K562 (cell line): Measurements from ENCODE around the gene IRF8. TPM values are rescaled to one million over a fixed set of nuclear protein-coding genes. Genes with fewer than 3 reads are reported as not detected.

Experiments used
- ATAC-seq: fragments of 200-7000 bp; cut with Tn5 transposase; 3 replicates; pipeline ENCODE4 v1.9.1; 2020; ENCODE audit warnings: moderate library complexity
- BruUV-seq: library from RNA; stranded (reverse); fragments of 400-500 nt; replicated peaks from 2 replicates; lab custom pipeline; 2021; lab: Mats Ljungman, UMichigan
- CTCF ChIA-PET: fragments of 300-600 bp; formaldehyde crosslinking; extraction: SDS; loops from one replicate; lab custom pipeline; 2021; ENCODE audit warnings: low intra/inter-chr PET ratio; lab: Yijun Ruan, JAX
- POLR2A ChIA-PET: fragments of 300-600, 350-650 bp; sonication (Branson Sonifier 250); formaldehyde crosslinking; extraction: SDS; loops from one replicate; lab custom pipeline; 2021; ENCODE audit warnings: antibody characterized with exemption, inconsistent platforms; lab: Yijun Ruan, JAX
- DNase-seq, 4 experiments: peaks; one replicate each; pipeline versions ENCODE4 v3.0.0 to v3.0.0-alpha.2; 2011 to 2018; ENCODE audit warnings: low spot score in 3 of 4, mixed read lengths in 3 of 4; ENCODE audit errors: extremely low read depth in 1 of 4
- FAIRE-seq: peaks from 2 replicates; lab custom pipeline; 2011; peaks lifted over from hg19 to GRCh38; lab: Jason Lieb, UNC
- H2AFZ ChIP-seq: 2 replicates; pipeline ENCODE4 v1.6.0; 2011; ENCODE audit warnings: low read depth, low read length, control low read depth, inconsistent platforms
- H3K27ac ChIP-seq: fragments of 200-600 bp; 3 replicates; pipeline ENCODE4 v1.8.0; 2011; ENCODE audit warnings: low read depth, mild to moderate bottlenecking, control low read depth, inconsistent platforms, low read length, moderate library complexity, mixed read lengths; ENCODE audit errors: extremely low read depth
- H3K27me3 ChIP-seq, 2 experiments: fragments of 300-600 bp in 1 of 2; 2 replicates in 1 of 2; 3 replicates in 1 of 2; pipeline versions ENCODE4 v1.6.0 to v1.8.0; 2011; ENCODE audit warnings: inconsistent platforms in 2 of 2, low read length in 2 of 2, mild to moderate bottlenecking in 1 of 2, mixed read lengths in 1 of 2, moderate library complexity in 1 of 2; ENCODE audit not compliant: control insufficient read depth in 2 of 2, insufficient read depth in 2 of 2
- H3K36me3 ChIP-seq: fragments of 300-600 bp; 3 replicates; pipeline ENCODE4 v1.8.0; 2011; ENCODE audit warnings: mild to moderate bottlenecking, low read length, inconsistent platforms; ENCODE audit not compliant: control insufficient read depth, insufficient read depth
- H3K4me1 ChIP-seq, 2 experiments: fragments of 200-600 bp in 1 of 2; replicated peaks in 1 of 2; 2 replicates in 1 of 2; 3 replicates in 1 of 2; pipeline versions ENCODE4 v1.5.1 to v1.8.0; 2011; ENCODE audit warnings: inconsistent platforms in 2 of 2, low read length in 2 of 2, mild to moderate bottlenecking in 1 of 2, mixed read lengths in 1 of 2, moderate library complexity in 1 of 2; ENCODE audit not compliant: control insufficient read depth in 2 of 2, insufficient read depth in 2 of 2
- H3K4me2 ChIP-seq: 2 replicates; pipeline ENCODE4 v1.6.1; 2011; ENCODE audit warnings: low read length, control low read depth, inconsistent platforms, mixed read lengths; ENCODE audit not compliant: insufficient read depth
- H3K4me3 ChIP-seq: fragments of 200-600 bp; sonication (generic), shearing (Covaris generic); 2 replicates; pipeline ENCODE4 v1.5.1; 2016; ENCODE audit warnings: control low read depth, inconsistent platforms
- H3K79me2 ChIP-seq: fragments of 200-600 bp; 3 replicates; pipeline ENCODE4 v1.8.0; 2011; ENCODE audit warnings: low read length, inconsistent platforms; ENCODE audit not compliant: control insufficient read depth, insufficient read depth
- H3K9ac ChIP-seq, 2 experiments: 2 replicates each; pipeline versions ENCODE4 v1.6.0 to v1.6.1; 2011; ENCODE audit warnings: low read depth in 2 of 2, low read length in 2 of 2, control low read depth in 1 of 2, inconsistent platforms in 1 of 2, mild to moderate bottlenecking in 1 of 2, mixed read lengths in 1 of 2; ENCODE audit not compliant: insufficient read depth in 1 of 2
- H3K9me1 ChIP-seq: one replicate; pipeline ENCODE4 v1.6.0; 2011; ENCODE audit warnings: inconsistent platforms, mild to moderate bottlenecking, low read length, moderate library complexity; ENCODE audit not compliant: control insufficient read depth, insufficient read depth
- H3K9me3 ChIP-seq: replicated peaks from 2 replicates; pipeline ENCODE4 v1.5.1; 2011; ENCODE audit warnings: low read depth, low read length, inconsistent platforms; ENCODE audit not compliant: control insufficient read depth, insufficient read depth
- H4K20me1 ChIP-seq: replicated peaks from 2 replicates; pipeline ENCODE4 v1.6.1; 2011; ENCODE audit warnings: low read length, inconsistent platforms, mixed read lengths; ENCODE audit not compliant: control insufficient read depth, insufficient read depth
- CBX1 ChIP-seq: sonication (generic); IDR thresholded peaks from 2 replicates; pipeline ENCODE4 v1.6.1; 2016; ENCODE audit warnings: antibody characterized with exemption, low read depth, mild to moderate bottlenecking
- CHD4 ChIP-seq: fragments of 200-600 bp; sonication (generic); IDR thresholded peaks from 3 replicates; pipeline ENCODE4 v1.6.1; 2012; ENCODE audit warnings: low read depth, mild to moderate bottlenecking, mixed read lengths, low read length, inconsistent platforms; ENCODE audit not compliant: insufficient read depth, insufficient replicate concordance, poor library complexity, severe bottlenecking
- POU5F1 ChIP-seq: fragments of 150-350 bp; IDR thresholded peaks from 2 replicates; pipeline ENCODE4 v1.6.1; 2014; ENCODE audit warnings: borderline replicate concordance, low read length, low read depth, mild to moderate bottlenecking; ENCODE audit not compliant: partially characterized antibody
- ZHX1 ChIP-seq: fragments of 150-350 bp; conservative IDR thresholded peaks from 2 replicates; pipeline ENCODE4 v1.6.1; 2014; ENCODE audit warnings: low read length
- WGBS: fragments of 100-300 bp; shearing (Covaris generic); methylation state at CpG from one replicate; pipeline ENCODE4 v1.1.6; 2016; ENCODE audit warnings: low coverage, mixed read lengths; ENCODE audit not compliant: insufficient coverage; ENCODE audit errors: missing lambda C conversion rate; 5-methylcytosine and 5-hydroxymethylcytosine counted together
- in situ Hi-C: fragments of 300-500 bp; cut with MboI; formaldehyde crosslinking; loops from 4 replicates; pipeline ENCODE4 v1.15.0; 2018; ENCODE audit warnings: inconsistent platforms, mixed read lengths
- intact Hi-C: fragments of 100-400 bp; cut with micrococcal nuclease; formaldehyde crosslinking; loops from 2 replicates; pipeline ENCODE4 v1.14.2; 2022
- polyA plus RNA-seq, 8 experiments: library from polyadenylated mRNA; depleted of rRNA in 4 of 8; stranded (reverse) in 5 of 8; unstranded in 3 of 8; fragments of >200 nt; fragmentation: Nextera tagmentation in 2 of 8; fragmentation: Illumina TruSeq in 1 of 8; extraction: Ambion mirVana in 2 of 8; extraction: Trizol in 1 of 8; gene quantifications; 2 replicates each; pipeline versions ENCODE4 v1.2.1 to v1.2.3, GENCODE V29; 2011 to 2014; ENCODE audit warnings: inconsistent platforms in 1 of 8, missing spikeins in 1 of 8
- total RNA-seq, 7 experiments: library from RNA; depleted of rRNA in 6 of 7; stranded (reverse); fragments of >200 nt in 6 of 7; fragmentation: Illumina TruSeq in 2 of 7; extraction: Trizol in 2 of 7; gene quantifications; 2 replicates each; pipeline versions ENCODE4 v1.2.1 to v1.2.3, GENCODE V29; 2011 to 2021; ENCODE audit warnings: low replicate concordance in 1 of 7
- TF ChIP-seq, protein P1 (sequence below), 3 experiments: IDR thresholded peaks in 2 of 3; conservative IDR thresholded peaks in 1 of 3; 2 replicates each; pipeline ENCODE4 v1.5.1; 2011 to 2012; ENCODE audit warnings: low read length in 3 of 3, mild to moderate bottlenecking in 3 of 3, control low read depth in 2 of 3, improper control_type of control experiment in 1 of 3, inconsistent platforms in 1 of 3, low read depth in 1 of 3, mixed read lengths in 1 of 3, moderate library complexity in 1 of 3; ENCODE audit not compliant: insufficient read depth in 2 of 3

IRF8 gene
- total and polyA plus RNA-seq, 9 of the 15 experiments (the other 6 are each of a cell fraction or from before 2014, with no cell fraction given) = 0.01 to 0.98 TPM; not detected in 7

- DNase-seq = peak in 2 of 4 experiments; percentile 20 to 23
- Histone ChIP-seq H3K4me1 (peaks cover 4 to 19% of the 10 kb centered on the region in 2 experiments; a peak in 3 of 5 replicates), H2AFZ (no peak overlapping the region), H3K4me3 (no peak overlapping the region), H3K79me2 (no peaks in the 10 kb centered on the region)
- TF ChIP-seq, protein P1, sequence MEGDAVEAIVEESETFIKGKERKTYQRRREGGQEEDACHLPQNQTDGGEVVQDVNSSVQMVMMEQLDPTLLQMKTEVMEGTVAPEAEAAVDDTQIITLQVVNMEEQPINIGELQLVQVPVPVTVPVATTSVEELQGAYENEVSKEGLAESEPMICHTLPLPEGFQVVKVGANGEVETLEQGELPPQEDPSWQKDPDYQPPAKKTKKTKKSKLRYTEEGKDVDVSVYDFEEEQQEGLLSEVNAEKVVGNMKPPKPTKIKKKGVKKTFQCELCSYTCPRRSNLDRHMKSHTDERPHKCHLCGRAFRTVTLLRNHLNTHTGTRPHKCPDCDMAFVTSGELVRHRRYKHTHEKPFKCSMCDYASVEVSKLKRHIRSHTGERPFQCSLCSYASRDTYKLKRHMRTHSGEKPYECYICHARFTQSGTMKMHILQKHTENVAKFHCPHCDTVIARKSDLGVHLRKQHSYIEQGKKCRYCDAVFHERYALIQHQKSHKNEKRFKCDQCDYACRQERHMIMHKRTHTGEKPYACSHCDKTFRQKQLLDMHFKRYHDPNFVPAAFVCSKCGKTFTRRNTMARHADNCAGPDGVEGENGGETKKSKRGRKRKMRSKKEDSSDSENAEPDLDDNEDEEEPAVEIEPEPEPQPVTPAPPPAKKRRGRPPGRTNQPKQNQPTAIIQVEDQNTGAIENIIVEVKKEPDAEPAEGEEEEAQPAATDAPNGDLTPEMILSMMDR (IDR thresholded peaks at IDR 0.05 in 2 of 3, conservative IDR thresholded peaks at IDR 0.05 in 1 of 3; ENCODE audit: insufficient read depth in 2 of 3, low read depth in 1 of 3, low read length in 3 of 3) = peak in 1 of 3 experiments; percentile 48; a peak in 2 of 6 replicates
- no peak for TF ChIP-seq ZHX1
- peak; percentile 83 for TF ChIP-seq CHD4
- TF ChIP-seq POU5F1 = no peak
- peak; percentile 72; the same call in 1 of the 2 replicates for TF ChIP-seq CBX1
- TF ChIP-seq, all 486 proteins: peak for 3
- Histone ChIP-seq H3K9me1 (no peaks in the 10 kb centered on the region), H4K20me1 (peaks cover 4% of the 10 kb centered on the region), H3K27ac (no peak overlapping the region), H3K27me3 (peaks cover 49 to 86% of the 10 kb centered on the region in 2 experiments), H3K4me2 (no peak overlapping the region), H3K36me3 (no peaks in the 10 kb centered on the region), H3K9ac (no peak overlapping the region), H3K9me3 (no peaks in the 10 kb centered on the region)
- FAIRE-seq (no peak), ATAC-seq (no peak)
- no TSS peak for BruUV-seq
- intact Hi-C loops (no loop called here), in situ Hi-C loops (no loop called here)
- 15% methylated on average over 6 of the region's 6 CpGs for WGBS
- ChIA-PET CTCF (no interaction called here), POLR2A (interaction anchor here (2.1 kb wide), 1 partner anchor 13 kb away, joined by 8 read pairs; no protein-coding TSS in a partner anchor)
Measured at GRCh38 chr16:85917012-85917411, 18.1 kb downstream of the IRF8 start.
